GM12878 (cell line): ENCODE data around the gene NPAS2.

Source experiments
- GATAD2B ChIP-seq: fragments of 450-650 bp; conservative IDR thresholded peaks from 2 replicates; pipeline ENCODE4 v1.6.1; 2017; ENCODE audit warnings: low read depth, mild to moderate bottlenecking, moderate library complexity
- MXI1 ChIP-seq: fragments of 150-350 bp; IDR thresholded peaks from 2 replicates; pipeline ENCODE4 v1.6.1; 2011; ENCODE audit warnings: low read depth, mild to moderate bottlenecking, inconsistent platforms, low read length, improper control_type of control experiment

DNA sequence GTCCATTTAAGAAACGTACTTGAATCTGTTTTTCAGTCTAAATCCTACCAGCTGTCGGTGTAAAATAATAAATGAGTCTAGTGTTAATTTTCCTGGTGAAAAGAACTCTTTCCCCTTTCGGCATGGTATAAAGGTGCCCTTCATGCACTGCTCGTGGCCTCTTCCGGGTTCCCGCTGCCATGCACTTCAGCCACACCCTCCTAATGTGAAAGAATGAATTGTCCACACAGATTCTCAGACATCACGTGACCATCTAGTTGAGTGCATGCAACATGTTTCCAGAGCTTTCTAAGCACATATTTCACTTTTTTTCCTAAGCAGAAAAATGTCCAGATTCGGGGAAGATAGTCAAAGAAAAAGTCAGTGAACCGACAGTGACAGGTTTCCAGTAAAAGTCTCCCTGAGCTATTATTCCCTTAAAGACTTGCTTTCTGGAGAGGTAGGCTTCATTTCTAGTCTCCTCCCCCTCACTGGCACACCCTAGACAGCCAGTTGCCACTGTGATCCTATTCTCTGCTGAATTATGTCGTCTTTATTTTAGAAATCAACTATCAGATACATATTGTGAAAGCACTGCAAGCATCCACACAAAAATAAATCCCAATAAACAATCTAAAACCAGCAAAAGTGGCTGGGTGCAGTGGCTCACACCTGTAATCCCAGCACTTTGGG, 116.3 kb downstream of the NPAS2 start:
- no peak for TF ChIP-seq MXI1
- no peak for TF ChIP-seq GATAD2B
